ENCODE measurements around the gene SMCO1.
A peak's percentile ranks its signal among the peaks of the same experiment; 100 is the strongest.

The SMCO1 gene

GRCh38 chr3:196525141-196525540 is 10.0 kb upstream of the SMCO1 start:
- Histone ChIP-seq H3K4me1 (ENCODE audit: control insufficient read depth, insufficient read depth, low read length) (no peaks in the 10 kb centered on the region), H3K9me3 (ENCODE audit: control insufficient read depth, insufficient read depth, low read depth, low read length) (no peaks in the 10 kb centered on the region), H3K36me3 (ENCODE audit: control insufficient read depth in 2 of 2, insufficient read depth in 1 of 2, low read length in 2 of 2) (no peaks in the 10 kb centered on the region), H3K4me3 (ENCODE audit: low read depth, low read length) (no peak overlapping the region), H3K27ac (ENCODE audit: extremely low read depth, low read depth, low read length) (no peak overlapping the region)
- ChIA-PET CTCF (interaction anchor here (0.7 kb wide), 1 partner anchor 160 kb away, joined by 3 read pairs; no protein-coding TSS in a partner anchor), POLR2A (no interaction called here)
- TF ChIP-seq ZNF791 (tag by site-specific recombination; IDR thresholded peaks at IDR 0.05) (no peak), ZBTB7A (tag by site-specific recombination; IDR thresholded peaks at IDR 0.05; ENCODE audit: low read depth) (no peak), ZNF391 (tag by site-specific recombination; IDR thresholded peaks at IDR 0.05; ENCODE audit: borderline replicate concordance, low read depth) (no peak), ZNF280D (tag by site-specific recombination; IDR thresholded peaks at IDR 0.05) (no peak)

- ChIA-PET POLR2A (no interaction called here), CTCF (interaction anchor here (0.6 to 4.4 kb wide), 4 partner anchors 9 to 450 kb away, joined by 3 to 18 read pairs (median 6); partner anchors contain the start of gene SMCO1)
- Histone ChIP-seq H3K9me3 (ENCODE audit: control insufficient read depth, insufficient read depth, low read depth, low read length) (no peaks in the 10 kb centered on the region), H3K27ac (ENCODE audit: extremely low read depth, low read depth, low read length) (no peak overlapping the region), H3K36me3 (ENCODE audit: control insufficient read depth in 2 of 2, insufficient read depth in 1 of 2, low read length in 2 of 2) (no peaks in the 10 kb centered on the region), H3K4me1 (ENCODE audit: control insufficient read depth, insufficient read depth, low read length) (no peaks in the 10 kb centered on the region), H3K4me3 (ENCODE audit: low read depth, low read length) (no peak overlapping the region)
- TF ChIP-seq ZNF654 (tag by site-specific recombination; IDR thresholded peaks at IDR 0.05; ENCODE audit: low read depth) (peak; percentile 56), HOXC10 (CRISPR knock-in tag; IDR thresholded peaks at IDR 0.05) (no peak), ZSCAN30 (tag by site-specific recombination; IDR thresholded peaks at IDR 0.05) (0 out of 2 replicates have a peak, but pooled peaks have one; percentile 38), CTCF (tag by site-specific recombination; IDR thresholded peaks at IDR 0.05) (peak; percentile 31; the same call in 1 of the 2 replicates)
Measured at GRCh38 chr3:196524527-196524926, 9.4 kb upstream of the SMCO1 start.

- Histone ChIP-seq H3K9me3 (ENCODE audit: control insufficient read depth, insufficient read depth, low read depth, low read length) (no peaks in the 10 kb centered on the region), H3K4me3 (ENCODE audit: low read depth, low read length) (no peak overlapping the region), H3K4me1 (ENCODE audit: control insufficient read depth, insufficient read depth, low read length) (no peaks in the 10 kb centered on the region), H3K36me3 (ENCODE audit: control insufficient read depth in 2 of 2, insufficient read depth in 1 of 2, low read length in 2 of 2) (no peaks in the 10 kb centered on the region), H3K27ac (ENCODE audit: extremely low read depth, low read depth, low read length) (no peak overlapping the region)
- ChIA-PET POLR2A (no interaction called here), CTCF (interaction anchor here (0.6 to 4.4 kb wide), 5 partner anchors 9 to 599 kb away, joined by 3 to 18 read pairs (median 5); partner anchors contain the start of gene SMCO1)
- TF ChIP-seq HOXA7 (CRISPR knock-in tag; IDR thresholded peaks at IDR 0.05; ENCODE audit: borderline replicate concordance), result no peak
- no peak for TF ChIP-seq ZNF10 (tag by site-specific recombination; IDR thresholded peaks at IDR 0.05)
- no peak for TF ChIP-seq ZNF677 (tag by site-specific recombination; IDR thresholded peaks at IDR 0.05)
- TF ChIP-seq ZNF777 (tag by site-specific recombination; IDR thresholded peaks at IDR 0.05; ENCODE audit: borderline replicate concordance), result no peak
- no peak for TF ChIP-seq ZNF114 (tag by site-specific recombination; IDR thresholded peaks at IDR 0.05)
- no peak for TF ChIP-seq ZNF510 (tag by site-specific recombination; IDR thresholded peaks at IDR 0.05; ENCODE audit: insufficient replicate concordance)
- TF ChIP-seq ZNF561 (tag by site-specific recombination; IDR thresholded peaks at IDR 0.05; ENCODE audit: borderline replicate concordance), result no peak
- TF ChIP-seq PRDM4 (tag by site-specific recombination; IDR thresholded peaks at IDR 0.05), result no peak
- no peak for TF ChIP-seq ZNF654 (tag by site-specific recombination; IDR thresholded peaks at IDR 0.05; ENCODE audit: low read depth)
- TF ChIP-seq ZNF664 (tag by site-specific recombination; IDR thresholded peaks at IDR 0.05), result no peak
- no peak for TF ChIP-seq ZNF2 (tag by site-specific recombination; IDR thresholded peaks at IDR 0.05)
- no peak for TF ChIP-seq GLIS1 (tag by site-specific recombination; IDR thresholded peaks at IDR 0.05)
- no peak for TF ChIP-seq OSR2 (tag by site-specific recombination; IDR thresholded peaks at IDR 0.05)
- no peak for TF ChIP-seq ZNF488 (tag by site-specific recombination; IDR thresholded peaks at IDR 0.05)
- no peak for TF ChIP-seq ZSCAN16 (tag by site-specific recombination; IDR thresholded peaks at IDR 0.05)
- TF ChIP-seq ZFP37 (tag by site-specific recombination; IDR thresholded peaks at IDR 0.05), result no peak
- no peak for TF ChIP-seq MYNN (tag by site-specific recombination; IDR thresholded peaks at IDR 0.05; ENCODE audit: borderline replicate concordance)
Measured at GRCh38 chr3:196523841-196524240, 8.7 kb upstream of the SMCO1 start.
